HK-2 (cell line): ENCODE results near the gene USP21.
"Not testable (repeated sequence)": the region's sequence is repeated elsewhere in the genome, so short reads cannot be mapped to it uniquely, and the experiment has no call there.

Source experiments
- DNase-seq: peaks from one replicate; pipeline ENCODE4 v3.0.0-alpha.2; 2018; ENCODE audit not compliant: unreplicated experiment

USP21 gene, protein sequence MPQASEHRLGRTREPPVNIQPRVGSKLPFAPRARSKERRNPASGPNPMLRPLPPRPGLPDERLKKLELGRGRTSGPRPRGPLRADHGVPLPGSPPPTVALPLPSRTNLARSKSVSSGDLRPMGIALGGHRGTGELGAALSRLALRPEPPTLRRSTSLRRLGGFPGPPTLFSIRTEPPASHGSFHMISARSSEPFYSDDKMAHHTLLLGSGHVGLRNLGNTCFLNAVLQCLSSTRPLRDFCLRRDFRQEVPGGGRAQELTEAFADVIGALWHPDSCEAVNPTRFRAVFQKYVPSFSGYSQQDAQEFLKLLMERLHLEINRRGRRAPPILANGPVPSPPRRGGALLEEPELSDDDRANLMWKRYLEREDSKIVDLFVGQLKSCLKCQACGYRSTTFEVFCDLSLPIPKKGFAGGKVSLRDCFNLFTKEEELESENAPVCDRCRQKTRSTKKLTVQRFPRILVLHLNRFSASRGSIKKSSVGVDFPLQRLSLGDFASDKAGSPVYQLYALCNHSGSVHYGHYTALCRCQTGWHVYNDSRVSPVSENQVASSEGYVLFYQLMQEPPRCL

DNA sequence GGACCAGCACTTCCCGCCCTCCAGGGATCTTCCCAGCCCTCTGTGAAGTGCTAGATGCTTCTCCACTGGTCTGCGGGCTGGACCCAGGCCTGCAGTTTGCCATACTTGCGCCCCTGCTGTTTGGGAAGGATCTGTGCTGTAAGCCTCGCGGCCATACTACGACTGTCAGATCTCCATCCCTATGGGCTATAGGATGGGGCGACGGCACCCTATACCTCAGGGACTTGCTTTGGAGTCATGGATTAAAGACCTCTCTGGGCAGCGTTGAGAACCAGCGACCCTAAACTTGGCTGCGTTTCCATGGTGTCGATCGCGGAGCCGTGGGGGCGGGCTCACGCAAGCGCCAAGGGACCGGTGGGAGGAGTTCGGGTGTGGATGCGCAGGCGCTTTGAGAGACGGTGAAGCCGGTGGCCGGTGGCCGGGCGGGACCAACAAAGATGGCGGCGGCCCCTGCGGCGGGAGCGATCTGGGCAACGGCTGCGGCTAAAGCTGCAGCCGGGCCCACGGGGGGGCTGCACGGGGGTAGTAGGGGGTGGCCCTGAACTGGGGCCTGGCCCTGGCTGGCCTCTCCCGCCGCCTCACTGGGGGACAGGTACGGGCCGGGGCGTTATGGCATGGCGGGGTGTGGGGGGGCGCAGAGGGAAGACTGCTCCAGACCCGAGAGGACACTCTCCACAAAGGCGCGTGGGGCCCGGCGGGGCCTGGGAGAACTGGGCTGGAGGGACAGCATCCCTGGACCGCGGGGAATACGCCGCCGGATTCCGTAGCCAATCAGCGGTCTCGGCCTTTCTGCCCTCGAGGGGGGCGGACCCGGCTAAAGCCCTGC is at the start of gene USP21:
TSS of gene USP21 (plus strand) at position 414 of the 826 bp plus-strand sequence. CDS start 1,141 bp downstream, outside the sequence.
- peak; percentile 91 for DNase-seq

DNA sequence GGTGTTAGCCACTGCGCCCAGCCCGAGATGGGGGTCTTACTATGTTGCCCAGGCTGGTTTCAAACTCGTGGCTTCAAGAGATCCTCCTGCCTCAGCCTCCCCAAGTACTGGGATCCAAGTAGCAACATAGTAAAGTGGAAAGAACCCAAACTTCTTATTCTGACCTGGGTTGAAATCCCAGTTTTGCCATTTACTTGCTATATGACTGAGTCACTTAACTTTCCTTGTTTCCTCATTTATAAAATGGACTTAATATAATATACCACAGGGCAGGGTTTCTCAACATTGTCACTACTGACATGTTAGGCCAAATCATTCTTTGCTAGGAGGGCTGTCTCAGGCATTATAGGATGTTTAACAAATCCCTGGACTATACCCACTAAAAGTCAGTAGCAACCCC is 48.2 kb upstream of the USP21 start:
- no peak for DNase-seq

DNA sequence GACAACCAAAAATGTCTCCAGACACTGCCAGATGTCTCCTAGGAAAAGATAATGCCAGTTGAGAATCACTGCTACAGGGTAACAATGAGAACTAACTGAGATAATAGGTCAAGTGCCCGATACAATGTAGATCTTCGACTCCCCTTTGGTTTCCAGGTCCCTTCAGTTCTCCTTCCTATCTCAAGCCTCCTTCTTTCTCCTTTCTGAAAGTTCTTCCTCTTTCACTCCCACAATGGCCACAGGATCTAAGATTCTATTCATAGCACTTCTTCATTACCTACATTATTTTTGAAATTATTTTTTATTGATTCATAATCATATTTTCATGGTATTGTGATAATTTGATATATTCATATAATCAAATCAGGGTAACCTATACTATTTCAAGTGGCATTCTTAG is 47.8 kb upstream of the USP21 start:
- no peak for DNase-seq

DNA sequence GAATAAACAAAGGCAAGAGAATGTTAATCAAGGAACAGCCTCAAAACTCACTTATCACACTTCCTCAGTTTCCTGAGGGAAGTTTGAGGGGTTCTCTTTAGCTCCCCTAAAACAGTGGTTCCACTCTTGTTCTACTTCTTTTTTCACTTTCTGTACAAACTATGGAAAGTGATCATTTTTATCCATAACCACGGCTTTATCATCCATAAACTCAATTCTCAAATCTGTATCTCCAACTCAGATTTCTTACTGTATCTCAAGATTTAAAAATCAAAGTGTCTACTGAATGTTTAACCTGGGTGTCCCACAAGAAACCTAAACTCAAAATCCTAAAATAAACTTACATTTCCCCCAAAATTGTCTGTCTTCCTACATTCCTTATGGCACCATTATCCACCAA is 45.4 kb upstream of the USP21 start:
- no peak for DNase-seq

DNA sequence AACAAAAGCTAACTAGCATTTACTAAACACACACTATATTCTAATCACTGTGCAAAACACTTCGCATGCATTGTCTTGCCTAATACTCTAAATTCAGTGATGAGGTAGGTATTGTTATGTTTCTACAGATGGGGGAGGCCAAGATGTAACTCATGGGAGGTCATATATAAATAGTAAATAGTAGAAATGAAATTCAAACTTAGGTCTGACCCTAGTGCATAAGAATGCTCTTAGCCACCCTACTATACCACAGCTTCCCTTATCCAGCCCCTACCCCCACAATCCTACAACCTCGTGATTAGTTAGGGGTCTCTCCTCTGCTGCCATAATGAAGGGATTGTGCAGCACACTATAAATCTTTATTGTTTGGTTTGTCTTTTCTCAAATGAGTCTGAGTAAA is 44.7 kb upstream of the USP21 start:
- no peak for DNase-seq

DNA sequence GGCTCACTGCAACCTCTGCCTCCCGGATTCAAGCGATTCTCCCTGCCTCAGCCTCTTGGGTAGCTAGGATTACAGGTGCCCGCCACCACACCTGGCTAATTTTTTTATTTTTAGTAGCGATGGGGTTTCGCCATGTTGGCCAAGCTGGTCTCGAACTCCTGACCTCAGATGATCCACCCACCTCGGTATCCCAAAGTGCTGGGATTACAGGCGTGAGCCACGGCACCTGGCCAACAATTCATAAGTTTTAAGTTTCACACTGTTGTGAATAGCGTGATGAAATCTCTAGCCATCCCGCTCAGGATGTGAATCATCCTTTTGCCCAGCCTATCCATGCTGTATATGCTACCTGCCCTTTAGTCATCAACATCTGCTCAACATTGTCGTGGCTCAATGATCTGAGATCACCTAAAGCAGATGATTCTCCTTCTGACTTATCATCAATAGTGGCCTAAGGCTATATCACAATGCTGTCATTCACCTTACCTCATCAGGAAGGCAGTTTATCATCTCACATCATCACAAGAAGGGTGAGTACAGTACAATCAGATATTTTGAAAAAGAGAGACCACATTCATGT is 44.1 kb upstream of the USP21 start:
- peak; percentile 76 for DNase-seq

DNA sequence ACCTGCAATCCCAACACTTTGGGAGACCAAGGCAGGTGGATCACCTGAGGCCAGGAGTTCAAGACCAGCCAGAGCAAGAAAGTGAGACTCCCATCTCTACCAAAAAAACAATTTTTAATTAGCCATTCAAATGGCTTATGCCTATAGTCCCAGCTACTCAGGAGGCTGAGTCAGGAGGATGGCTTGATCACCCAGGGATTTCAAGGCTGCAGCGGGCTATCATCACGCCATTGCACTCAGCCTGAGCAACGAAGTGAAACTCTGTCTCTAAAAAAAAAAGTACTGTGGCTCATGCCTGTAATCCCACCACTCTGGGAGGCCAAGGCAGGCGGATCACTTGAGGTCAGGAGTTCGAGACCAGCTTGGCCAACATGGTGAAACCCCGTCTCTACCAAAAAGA is 43.3 kb upstream of the USP21 start:
- DNase-seq: not testable (repeated sequence)

DNA sequence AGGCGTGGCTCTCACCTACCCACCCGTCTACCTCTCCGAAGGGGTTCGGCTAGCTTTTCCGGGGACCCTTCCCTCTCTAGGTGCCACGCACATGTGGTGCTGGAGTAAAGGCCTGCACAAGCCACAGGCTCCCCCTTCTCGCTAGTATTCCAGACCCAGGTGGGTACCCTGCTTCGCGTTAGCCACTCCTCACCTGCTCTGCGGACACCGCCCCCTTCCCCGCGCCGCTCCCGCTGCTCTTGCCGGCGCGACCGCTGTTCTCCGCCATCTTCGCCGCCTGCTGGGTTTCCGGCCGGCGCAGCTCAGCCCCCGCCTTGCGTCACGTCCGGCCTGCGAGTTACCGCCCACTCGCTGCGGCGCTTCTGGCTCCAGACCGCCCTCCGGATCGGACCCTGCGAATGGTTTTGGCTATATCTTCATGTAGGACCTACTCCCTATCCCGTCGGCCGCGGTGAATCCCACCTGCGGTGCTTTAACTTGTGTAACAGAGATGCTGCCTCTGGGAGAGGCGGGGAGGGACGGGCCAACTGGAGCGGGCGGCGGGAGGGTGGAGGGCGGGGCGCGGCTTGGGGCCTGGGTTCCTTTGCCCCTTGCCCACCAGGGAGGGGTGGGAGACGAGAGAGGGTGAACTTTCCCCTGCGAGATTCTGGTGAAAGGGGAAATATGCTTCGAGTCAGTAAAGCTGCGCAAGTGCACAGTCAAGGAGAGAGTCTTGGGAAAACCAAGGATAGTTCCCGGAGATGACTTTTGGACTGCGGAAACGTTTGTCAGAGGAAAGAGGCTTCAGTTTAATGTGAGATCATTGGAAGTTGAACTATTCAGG is 41.3 kb upstream of the USP21 start, which contains the start of the genes NIT1 and PFDN2:
TSS of gene NIT1 (plus strand) at position 347 of the 823 bp plus-strand sequence. CDS start at position 419, 72 bp downstream.
TSS of gene PFDN2 (minus strand) at position 279 of the 823 bp plus-strand sequence. CDS start at position 268, 11 bp downstream.
- DNase-seq: peak; percentile 85

DNA sequence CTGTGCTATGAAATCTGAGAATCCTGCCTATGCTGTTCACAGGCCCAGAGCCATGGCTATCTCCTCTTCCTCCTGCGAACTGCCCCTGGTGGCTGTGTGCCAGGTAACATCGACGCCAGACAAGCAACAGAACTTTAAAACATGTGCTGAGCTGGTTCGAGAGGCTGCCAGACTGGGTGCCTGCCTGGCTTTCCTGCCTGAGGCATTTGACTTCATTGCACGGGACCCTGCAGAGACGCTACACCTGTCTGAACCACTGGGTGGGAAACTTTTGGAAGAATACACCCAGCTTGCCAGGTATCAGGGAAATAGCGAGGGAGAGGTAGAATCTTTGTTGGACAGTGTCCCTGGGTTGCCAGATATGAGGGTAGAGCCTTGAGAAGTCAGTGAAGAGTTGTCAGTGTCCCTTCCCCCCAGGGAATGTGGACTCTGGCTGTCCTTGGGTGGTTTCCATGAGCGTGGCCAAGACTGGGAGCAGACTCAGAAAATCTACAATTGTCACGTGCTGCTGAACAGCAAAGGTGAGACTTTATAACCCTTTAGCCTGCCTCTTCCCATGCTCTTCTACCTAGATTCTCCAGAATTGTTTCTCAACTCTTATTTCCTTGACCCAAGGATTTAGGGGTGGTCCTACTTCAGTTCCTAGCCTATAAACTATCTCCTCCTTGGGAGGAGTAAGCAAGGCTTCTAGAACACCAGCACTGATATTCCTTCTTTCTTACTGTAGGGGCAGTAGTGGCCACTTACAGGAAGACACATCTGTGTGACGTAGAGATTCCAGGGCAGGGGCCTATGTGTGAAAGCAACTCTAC is 40.0 kb upstream of the USP21 start:
- DNase-seq: no peak

DNA sequence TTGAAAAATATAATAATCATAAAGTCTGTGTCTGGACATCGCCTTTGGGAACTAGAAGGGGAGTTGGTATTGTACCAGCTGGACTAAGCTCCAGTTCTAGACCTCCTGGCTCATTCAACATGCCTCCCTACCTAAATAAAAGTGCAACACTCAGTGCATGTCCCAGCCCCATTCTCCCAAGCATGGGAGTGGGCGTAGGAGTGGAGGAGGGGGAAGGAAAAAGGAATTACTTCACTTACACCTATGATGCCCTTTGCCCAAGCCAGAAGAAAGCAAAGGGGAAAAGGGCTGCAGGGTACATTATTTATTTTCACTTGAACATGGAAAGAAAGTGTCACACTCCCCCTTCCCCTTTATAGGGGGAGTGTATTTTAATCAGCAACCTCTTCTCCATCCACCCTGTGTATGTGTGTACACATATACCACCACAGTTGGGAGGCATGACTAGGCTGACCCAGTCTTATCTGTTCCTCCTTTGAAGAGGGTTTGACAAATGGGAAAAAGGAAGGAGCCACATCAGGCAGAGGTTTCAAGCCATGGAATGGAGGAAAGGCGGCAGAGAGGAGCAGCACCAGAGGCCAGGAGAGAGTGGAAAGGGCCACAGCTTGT is 38.2 kb upstream of the USP21 start:
- DNase-seq: no peak

DNA sequence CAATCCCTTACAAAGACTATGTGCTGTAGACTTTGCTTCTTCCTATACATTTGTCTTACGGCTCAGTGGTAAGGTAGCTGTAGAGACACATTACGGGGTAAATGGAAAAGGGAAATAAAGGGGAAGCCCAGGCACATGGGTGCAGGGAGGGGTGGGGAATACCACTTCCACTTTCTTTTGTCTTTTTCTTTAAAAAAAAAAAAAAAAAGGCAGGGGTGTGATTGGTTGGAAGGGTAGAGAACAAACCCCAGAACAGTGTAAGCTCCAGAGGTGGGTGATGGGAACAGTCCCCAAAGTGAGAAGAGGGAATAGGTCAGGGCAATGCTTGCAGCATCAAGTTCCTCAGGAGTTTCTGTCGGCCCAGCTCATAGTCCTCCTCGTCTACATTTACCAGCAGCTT is 37.5 kb upstream of the USP21 start:
- no peak for DNase-seq

DNA sequence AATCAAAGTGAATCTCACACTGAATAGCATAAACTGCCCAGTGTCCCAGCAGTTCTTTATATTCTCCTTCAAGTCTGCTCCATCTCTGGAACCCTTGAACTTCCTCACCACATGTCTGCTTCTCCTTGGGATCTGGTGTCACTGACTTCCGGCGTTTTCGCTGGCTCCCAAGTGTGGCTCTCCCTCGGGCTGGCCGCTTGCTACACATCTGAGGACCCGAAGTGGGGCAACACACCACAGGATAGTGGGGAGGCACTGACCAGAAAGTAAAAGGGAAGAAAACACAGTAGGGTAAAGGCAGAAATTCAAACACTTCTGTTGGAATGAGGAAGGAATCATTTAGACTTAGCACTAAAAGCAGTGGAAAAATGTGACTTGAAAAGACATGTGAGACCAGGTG is 36.3 kb upstream of the USP21 start:
- no peak for DNase-seq

DNA sequence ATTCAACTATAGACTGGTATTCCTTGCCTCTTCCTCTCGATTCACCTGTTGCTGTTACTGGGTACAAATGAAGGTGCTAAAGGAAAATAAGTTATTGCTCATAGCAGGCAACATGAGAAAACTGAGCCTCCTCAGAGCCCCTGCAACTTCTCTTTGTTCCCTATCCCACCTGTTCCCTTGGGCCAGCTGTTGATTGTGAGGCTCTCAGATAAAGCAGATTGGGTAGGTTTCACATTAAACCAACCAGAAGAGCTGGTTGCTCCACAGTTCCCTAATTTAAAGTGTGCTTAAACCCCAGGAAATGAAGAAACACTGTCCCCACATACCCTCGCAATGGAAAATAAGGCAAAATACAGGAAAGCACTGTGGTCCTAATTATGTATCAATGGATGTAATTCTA is 31.7 kb upstream of the USP21 start:
- DNase-seq: no peak

DNA sequence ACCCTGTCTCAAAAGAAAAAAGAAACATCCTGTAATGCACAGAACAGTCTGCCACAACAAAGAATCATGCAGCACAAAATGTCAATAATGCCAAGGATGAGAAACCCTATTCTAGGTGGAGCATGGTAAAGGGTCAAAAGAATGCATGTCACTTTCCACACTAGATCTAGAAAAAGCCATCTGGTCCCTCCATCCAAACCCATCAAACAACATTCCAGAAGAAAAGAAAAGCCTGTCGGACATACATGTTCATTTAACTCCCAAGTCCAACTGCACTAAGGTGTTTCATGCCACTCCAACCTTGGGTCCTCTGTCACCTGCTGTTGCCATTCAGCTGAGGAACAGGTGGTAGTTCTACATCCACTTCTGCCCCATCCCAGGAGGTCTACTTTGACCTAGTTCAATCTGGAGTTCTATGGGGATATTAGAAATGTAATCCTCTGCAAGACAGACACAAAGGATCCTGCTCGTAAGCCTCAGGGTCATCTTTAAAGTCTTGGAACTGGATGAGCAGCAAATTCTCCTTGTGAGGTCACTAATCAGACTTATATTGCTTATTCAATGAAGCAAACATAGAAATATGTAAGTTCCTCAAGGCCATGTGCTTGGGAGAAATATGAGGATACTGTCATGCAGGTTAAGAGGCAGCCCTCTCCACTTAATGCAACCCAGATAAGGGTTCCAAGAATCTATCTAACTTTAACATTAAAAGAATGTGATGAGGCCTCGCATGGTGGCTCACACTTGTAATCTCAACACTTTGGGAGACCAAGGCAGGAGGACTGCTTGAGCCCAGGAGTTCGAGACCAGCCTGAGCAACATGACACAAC is 30.5 kb upstream of the USP21 start:
- DNase-seq: no peak

DNA sequence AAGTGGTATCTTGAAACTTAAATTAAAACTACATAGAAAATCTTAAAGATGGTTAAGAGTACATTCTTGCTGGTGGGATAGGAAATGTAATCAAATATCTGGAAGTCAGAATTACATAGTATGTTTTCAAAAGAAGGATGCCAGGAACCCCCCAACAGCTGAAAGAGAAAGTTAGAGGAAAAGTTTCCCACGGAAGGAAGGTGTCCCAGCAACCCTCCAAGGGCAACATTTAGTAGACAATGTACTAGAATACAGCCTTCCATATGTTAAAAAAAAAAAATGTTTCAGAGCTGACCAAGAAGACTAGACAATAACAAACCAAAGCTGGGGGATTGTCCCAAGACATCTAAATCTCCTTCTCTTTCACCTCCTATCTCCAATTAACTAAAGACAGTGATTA is 29.0 kb upstream of the USP21 start:
- no peak for DNase-seq

DNA sequence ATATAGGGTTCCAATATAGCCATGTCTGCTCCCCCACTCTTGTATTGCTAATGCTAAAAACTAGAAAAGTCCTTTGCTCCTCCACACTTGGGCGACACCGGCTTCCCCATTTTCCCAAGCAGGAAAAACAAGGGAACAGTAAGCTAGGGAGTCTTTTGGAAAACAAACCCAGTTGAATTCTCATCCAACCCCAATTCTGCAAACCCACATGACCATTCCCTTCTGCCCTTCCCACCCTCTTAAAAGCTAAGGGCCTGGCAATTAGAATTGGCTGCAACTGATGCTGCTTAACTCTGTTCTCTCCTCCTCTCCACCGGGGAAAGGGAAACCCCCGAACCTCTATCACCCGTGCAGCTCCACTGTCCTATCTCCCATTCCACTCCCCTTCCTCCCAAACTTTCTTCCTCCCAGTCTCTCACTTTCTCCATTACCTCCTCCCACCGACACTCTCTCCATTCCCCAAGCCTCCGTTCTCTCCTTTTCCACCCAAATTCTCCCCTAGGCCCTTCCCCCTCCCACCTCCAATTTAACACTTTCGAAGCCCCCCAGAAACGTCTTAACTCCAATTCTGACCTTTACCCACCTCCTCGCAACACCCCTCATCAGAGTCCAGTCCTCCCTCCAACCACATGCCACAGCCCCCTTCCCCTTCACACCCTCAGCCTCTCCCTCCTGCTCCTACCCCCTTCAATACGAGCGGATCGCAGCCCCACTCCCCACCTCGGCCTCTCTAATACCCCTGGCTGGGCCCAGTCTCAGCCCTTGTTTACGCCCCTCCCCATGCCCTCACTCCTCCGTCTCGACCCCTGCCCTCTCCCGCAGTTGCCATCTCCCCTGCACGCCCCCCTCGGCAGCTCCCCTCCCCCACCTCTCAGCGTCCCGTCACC is 27.5 kb upstream of the USP21 start:
- no peak for DNase-seq

DNA sequence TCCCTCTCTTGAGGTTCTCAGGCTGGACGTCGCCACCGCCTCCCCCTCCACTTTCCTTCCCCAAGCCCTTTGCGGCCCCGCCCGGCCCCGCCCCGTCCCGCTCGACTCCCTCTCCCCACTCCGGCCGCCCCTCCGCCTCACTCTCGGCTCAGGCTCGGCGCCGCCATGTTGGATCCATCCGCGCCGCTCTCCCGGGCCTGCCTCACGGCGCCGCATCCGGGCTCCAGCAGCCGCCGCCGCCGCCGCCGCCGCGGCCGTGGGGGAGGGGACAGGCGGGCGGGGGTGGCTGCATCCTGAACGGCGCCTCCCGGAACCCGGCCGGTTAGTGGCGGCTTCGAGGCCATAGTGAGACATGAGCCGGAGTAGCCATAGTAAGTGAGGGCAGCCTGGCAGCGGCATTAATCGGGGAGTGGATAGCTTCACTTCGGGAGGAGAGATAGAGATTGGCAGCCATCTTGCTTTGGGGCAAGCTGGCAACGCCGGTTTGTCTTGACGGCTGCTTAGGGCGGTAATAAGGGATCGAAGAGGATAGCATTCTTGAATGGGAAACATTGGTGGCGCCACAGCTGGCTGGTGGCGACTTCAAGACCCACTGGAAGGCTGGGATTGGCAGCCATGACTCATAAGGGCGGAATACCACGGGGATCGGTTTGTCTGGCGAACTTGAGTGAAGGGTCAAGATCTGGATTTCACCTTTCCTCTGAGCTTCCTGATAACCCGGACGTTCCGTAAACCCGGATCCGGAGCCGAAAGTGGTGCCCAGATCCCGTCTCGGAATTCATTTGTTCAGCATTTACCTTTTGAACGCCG is 26.7 kb upstream of the USP21 start, which contains the start of gene DEDD:
TSS of gene DEDD (minus strand) at position 258 of the 810 bp plus-strand sequence. CDS start 8,205 bp downstream, outside the sequence.
- DNase-seq: peak; percentile 92
